ENCODE results near the gene C1orf115.
"Not testable (repeated sequence)": the region's sequence is repeated elsewhere in the genome, so short reads cannot be mapped to it uniquely, and the experiment has no call there.

C1orf115 gene

DNA sequence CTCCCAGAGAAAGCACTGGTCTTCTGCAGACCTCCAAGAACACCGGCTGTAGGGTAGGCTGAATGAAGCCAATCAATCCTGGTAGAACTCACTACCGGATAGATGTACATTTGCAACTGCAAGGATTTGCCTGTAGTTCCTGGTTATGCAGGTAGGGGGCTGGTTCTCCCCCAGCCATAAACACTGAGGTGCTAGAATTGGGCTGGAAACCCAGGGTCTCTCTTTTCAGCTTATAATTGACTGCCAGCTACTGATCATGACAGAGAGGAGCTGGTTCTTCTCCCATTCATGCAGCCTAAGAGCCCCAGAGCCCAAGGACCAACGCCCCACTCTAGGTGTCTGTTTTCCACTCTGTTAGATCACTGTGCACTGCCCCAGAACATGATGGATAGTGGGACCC is 36.5 kb downstream of the C1orf115 start:
- DNase-seq (ENCODE audit: low read depth): no peak

DNA sequence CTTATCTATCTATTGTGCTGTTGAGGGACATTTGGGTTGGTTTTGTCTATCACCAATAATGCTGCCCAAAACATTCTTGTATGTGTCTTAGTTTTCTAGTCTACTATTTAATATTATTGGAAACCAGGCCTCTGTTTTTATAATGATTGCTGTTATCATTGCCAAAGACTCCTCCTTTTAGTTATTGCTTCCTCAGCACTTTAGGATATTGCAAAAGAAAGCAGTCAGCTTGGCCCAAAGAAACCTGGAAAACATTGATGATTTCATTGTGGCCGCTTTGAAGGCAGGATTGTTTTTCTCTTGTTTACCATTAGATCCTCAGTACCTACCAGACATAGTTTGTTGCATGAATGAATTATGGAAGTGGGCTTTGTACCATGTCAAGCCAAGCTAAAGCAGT is 37.4 kb downstream of the C1orf115 start:
- DNase-seq (ENCODE audit: low read depth): no peak

DNA sequence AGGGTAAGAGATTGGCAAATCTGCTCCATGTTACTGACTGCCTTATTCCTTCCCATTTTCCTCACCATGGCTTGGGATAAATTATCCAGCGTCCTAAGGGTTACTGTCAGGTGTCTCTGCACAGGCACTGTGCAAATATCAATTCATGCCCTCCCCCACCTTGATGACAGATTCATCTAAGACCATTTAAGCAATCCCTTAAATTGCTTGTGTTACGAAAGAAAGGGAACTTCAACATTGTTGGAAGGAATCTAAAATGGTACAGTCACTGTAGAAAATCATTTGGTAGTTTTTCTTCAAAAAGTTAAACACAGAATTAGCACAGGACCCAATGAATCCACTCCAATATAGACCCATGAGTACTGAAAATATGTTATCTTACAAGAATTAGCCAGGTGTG is 40.3 kb downstream of the C1orf115 start:
- DNase-seq (ENCODE audit: low read depth): no peak

DNA sequence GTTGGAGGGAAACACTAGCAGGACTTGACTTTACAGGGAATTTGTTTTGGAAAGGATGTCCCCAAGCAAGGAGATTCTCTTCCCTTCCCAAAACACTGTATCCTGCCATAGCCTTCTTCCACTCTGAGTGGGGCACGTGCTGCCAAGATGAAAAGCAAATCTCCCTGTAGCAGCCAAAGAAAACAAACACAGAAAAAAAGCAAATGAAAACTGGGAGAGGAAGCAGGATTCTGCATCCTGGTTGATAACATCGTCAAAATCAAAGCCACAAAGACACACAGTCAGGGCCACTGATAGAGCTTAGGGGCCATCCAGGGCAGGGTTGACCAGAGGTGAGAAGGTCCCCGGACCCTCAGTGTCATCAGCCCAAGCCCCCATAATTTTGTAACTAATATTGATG is 42.0 kb downstream of the C1orf115 start:
- no peak for DNase-seq (ENCODE audit: low read depth)

DNA sequence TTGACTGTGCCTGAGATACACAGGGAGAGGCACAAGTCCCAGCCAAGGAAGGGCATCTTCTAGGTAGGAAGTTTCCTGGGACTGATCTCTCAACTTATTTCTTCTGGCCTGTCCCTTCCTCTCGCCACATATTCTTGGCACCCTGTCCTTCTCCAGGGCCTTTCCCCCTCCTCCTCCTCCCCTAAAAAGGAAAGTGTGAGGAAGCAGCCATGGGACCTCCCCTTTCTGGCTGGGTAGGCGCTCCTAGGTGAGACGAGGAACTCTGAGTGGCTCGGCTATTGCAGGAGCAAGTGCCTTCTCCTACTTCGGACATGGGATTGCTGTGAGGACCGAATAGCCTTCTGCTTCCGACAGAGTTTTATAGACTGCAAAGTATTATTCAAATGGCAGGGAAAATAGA is 42.5 kb downstream of the C1orf115 start:
- no peak for DNase-seq (ENCODE audit: low read depth)

DNA sequence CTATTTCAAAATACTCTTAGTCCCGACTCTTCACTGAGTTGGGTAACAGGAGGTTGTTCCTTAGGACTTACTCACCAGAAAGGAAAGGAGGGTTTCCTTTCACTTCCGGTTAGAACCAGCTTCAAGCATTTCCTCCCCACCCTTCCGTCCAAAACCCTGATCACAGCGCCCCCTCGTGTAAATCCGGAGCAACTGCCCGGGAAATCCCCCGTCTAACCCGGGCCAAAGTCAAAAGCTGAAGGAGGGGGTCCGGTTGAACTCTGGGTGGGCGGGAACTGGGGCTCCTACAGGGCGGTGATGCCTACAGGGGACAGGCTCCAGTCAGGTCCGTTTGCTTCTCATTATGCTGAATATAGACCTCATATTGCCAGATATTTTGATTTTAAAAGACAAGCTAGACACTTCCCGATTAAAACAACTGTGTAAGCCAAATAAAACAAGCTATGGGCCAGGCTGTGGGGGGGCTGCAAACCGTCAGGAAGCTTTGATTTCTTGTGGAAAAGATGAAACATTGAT is 43.0 kb downstream of the C1orf115 start:
- peak; percentile 38 for DNase-seq (ENCODE audit: low read depth)

DNA sequence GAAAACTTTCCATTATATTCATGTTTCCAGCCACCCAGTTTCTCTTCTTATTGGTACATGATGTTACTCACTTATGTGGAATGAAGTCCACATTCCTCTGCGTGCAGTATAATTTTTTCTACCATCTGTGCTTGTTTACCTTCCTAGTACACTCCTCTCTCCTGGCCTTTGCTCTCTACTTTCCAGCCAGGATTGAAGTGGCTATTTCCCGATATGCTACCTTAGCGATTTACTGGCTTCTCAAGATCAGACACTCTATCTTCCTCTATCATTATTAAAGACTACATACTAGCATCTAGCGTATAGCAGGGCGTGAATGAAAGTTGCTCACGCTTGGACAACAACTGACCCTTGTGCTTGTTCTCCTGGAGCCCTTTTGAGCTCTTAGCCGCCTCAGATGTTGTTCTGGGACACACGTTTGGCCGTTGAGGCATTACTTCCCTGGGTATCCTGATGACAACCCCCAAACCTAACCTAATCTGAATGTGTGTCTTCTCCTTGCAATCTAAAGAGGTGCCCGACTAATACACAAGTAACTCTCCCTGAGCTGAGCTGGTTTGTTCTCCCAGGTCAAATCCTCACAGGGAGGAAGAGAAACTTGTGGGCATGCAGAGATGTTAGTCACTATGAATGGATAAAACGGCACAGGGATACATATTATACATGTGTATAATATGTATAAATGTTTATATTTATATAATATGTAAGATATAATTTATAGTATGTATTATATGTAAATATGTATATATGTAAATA is 44.6 kb downstream of the C1orf115 start:
- DNase-seq (ENCODE audit: low read depth): no peak

DNA sequence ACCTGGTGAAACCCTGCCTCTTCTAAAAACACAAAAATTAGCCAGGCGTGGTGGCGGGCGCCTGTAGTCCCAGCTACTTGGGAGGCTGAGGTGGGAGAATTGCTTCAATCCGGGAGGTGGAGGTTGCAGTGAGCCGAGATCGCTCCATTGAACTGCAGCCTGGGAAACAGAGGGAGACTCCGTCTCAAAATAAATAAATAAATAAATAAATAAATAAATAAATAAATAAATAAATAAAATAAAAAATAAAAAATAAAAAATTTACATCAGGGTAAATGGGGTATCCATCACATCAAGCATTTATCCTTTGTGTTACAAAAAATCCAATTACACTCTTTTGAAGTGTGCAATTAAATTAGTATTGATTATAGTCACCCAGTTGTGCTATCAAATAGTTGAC is 46.1 kb downstream of the C1orf115 start:
- DNase-seq (ENCODE audit: low read depth): not testable (repeated sequence)

DNA sequence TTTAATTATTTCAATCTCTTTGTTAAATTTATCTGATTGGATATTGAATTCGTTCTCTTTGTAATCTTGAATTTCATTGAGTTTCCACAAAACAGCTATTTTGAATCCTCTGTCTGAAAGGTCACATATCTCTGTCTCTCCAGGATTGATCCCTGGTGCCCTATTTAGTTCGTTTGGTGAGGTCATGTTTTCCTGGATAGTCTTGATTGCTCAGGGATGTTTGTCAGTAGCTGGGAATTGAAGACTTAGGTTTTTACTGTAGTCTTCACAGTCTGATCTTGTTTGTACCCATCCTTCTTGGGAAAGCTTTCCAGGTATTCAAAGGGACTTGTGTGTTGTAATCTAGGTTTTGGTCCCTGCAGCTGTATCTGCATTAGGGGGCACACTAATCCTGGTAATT is 51.2 kb downstream of the C1orf115 start:
- no peak for DNase-seq (ENCODE audit: low read depth)

DNA sequence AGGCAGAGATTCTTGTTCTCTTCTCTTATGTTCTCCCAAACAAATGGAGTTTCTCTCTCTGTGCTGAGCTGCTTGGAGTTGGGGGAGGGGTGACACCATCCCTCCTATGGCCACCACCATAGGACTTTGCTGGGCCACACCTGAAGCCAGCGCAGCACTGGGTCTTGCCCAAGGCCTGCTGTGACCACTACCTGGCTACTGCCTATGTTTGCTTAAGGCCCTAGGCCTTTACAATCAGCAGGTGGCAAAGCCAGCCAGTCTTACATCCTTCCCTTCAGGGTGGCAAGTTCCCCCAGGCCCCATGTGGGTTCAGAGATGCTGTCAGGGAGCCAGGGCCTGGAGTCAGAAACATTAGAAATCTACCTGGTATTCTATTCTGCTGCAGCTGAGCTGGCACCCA is 51.7 kb downstream of the C1orf115 start:
- no peak for DNase-seq (ENCODE audit: low read depth)

DNA sequence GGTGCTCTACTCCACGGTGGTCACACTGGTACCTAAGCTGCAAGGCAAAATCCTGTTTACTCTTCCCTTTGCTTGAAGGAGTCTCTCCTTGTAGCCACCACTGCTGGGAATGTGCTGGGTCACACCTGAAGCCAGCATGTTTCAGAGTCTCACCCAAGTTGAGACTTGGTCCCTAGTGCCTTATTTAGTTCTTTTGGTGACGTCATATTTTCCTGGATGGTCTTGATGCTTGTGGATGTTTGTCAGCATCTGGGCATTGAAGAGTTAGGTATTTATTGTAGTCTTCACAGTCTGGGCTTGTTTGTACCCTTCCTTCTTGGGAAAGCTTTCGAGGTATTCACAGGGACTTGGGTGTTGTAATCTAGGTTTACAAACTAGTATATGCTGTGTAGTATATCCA is 52.4 kb downstream of the C1orf115 start:
- no peak for DNase-seq (ENCODE audit: low read depth)

DNA sequence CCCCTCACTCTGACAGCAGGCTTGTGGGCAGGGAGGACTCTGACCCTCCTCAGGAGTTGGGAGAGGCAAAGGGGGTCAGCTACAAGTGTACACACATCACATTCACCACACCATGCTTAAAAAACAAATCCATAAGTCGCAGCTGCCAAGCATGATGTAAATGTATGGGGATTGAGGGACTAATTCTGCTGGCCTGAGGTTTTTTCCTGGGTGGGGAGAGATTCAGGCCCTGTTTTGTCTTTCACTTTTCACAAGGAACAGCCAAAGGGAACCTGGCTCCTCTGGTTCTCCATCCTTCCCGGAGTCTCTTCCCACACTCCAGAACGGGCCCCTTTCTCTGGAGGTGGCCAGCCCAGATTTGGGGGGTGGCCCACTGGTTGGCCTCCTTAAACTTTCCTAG is 56.7 kb downstream of the C1orf115 start:
- no peak for DNase-seq (ENCODE audit: low read depth)

DNA sequence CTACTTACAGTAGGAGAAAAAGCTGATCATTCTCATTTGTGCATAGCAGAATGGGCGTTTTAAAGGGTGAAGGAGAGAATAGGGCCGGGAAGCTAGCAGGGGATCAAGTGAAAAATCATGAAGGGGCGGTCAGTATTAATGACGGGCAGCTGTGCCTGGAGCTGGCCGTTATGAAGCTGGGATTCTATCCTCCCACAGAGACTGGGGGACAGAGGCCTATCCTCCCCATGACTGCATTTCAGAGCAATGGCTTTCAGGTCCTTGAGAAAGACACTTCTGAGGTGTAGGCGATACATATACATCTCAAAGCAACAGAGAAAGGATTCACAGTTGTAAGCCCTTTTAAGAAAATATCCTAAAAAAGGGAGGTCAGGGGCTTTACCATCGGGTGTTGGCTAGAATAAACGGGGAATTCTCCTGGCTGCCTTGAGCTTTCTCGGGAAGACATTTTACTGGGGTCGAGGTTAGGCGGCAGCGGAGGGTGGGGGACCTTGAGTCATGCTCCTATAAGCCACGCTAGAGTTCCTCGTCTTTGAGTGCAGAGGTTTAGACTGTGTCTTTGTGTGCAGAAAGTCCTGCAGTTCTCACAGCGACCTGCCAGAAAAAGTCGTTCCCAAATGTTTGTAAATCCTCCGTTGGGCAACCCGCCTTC is 57.4 kb downstream of the C1orf115 start:
- DNase-seq (ENCODE audit: low read depth): no peak

DNA sequence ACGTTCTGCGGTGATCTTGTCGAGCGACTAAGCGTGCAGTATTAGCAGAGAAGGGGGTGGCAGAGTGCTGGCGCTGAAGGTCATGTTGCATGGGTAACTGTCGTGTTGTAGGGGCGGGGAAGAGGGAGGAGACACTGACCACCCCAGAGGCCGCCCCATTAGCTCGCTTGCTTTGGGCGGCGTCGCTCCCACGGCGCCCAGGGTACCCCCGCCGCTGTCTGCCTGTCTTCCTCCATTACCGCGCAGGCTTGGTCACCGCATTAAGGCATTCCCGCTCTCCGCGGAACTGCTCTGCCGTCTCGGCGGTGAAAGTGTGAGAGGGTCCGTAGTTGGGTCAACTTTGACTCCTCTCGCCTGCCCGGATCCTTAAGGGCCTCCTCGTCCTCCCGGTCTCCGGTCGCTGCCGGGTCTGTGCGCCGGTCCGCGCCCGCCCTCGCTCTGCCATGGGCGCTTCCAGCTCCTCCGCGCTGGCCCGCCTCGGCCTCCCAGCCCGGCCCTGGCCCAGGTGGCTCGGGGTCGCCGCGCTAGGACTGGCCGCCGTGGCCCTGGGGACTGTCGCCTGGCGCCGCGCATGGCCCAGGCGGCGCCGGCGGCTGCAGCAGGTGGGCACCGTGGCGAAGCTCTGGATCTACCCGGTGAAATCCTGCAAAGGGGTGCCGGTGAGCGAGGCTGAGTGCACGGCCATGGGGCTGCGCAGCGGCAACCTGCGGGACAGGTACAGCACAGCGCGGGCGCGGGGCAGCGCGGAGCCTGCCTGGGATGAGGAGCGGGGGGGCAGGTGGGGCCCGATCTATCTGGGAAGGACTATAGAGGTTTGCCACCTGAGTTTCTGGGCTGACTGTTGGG is 58.1 kb downstream of the C1orf115 start, which contains the start of gene MTARC2:
TSS of gene MTARC2 (plus strand) at position 234 of the 846 bp plus-strand sequence. CDS start at position 444, 210 bp downstream.
- DNase-seq (ENCODE audit: low read depth): no peak
